Posterior cingulate gyrus (tissue), 11 donors: Measurements from ENCODE around the gene RLN2.
A peak's percentile ranks its signal among the peaks of the same experiment; 100 is the strongest.
"Not testable (repeated sequence)": the region's sequence is repeated elsewhere in the genome, so short reads cannot be mapped to it uniquely, and the experiment has no call there.

Experiments used
- DNase-seq, 10 donors: peaks; one replicate each; pipeline versions ENCODE4 v3.0.0 to v3.0.0-alpha.2; 2020 to 2021; ENCODE audit warnings: mixed read lengths in 3 of 10
- intact Hi-C: fragments of 100-400 bp; cut with DNase I; formaldehyde crosslinking; loops from one replicate; pipeline ENCODE4 v1.15.1; 2023

Gene RLN2

GRCh38 chr9:5303840-5304795 lies at the start of gene RLN2:
RLN2 (minus strand) TSS chr9:5304716; CDS start chr9:5304580, 136 bp downstream.
- intact Hi-C loops, DNase-seq: not testable (repeated sequence)

GRCh38 chr9:5354184-5354583 lies 49.7 kb upstream of the RLN2 start:
- intact Hi-C loops: no loop called here

GRCh38 chr9:5352637-5353248 lies 48.2 kb upstream of the RLN2 start:
- intact Hi-C loops: no loop called here
- no peak for DNase-seq

More at GRCh38 chr9:5354184-5354583, 49.7 kb upstream of the RLN2 start:
- no peak for DNase-seq

GRCh38 chr9:5338992-5339981 lies 34.8 kb upstream of the RLN2 start, which contains the start of gene RLN1:
RLN1 (minus strand) TSS chr9:5339876; CDS start chr9:5339746, 130 bp downstream.
- DNase-seq: peak in 3 of 10 donors; percentile 17 to 64 (median 59)
- intact Hi-C loops: not testable (repeated sequence)

- intact Hi-C loops: no loop called here
- DNase-seq: no peak
These were observed 32.2 kb upstream of the RLN2 start for GRCh38 chr9:5336688-5337087.

GRCh38 chr9:5331276-5331675 lies 26.8 kb upstream of the RLN2 start:
- intact Hi-C loops, DNase-seq: not testable (repeated sequence)

GRCh38 chr9:5326893-5327548 lies 22.5 kb upstream of the RLN2 start:
- intact Hi-C loops: no loop called here
- peak in 1 of 10 donors; percentile 42 for DNase-seq

GRCh38 chr9:5326187-5326586 lies 21.7 kb upstream of the RLN2 start:
- DNase-seq: no peak
- intact Hi-C loops: no loop called here

- DNase-seq, intact Hi-C loops: not testable (repeated sequence)
These were observed 17.1 kb upstream of the RLN2 start for GRCh38 chr9:5321601-5322000.

- DNase-seq: no peak
- intact Hi-C loops: no loop called here
These were observed 16.5 kb upstream of the RLN2 start for GRCh38 chr9:5321058-5321457.

- intact Hi-C loops, DNase-seq: not testable (repeated sequence)
These were observed 11.9 kb upstream of the RLN2 start for GRCh38 chr9:5316406-5316805.

GRCh38 chr9:5315187-5315923 lies 10.8 kb upstream of the RLN2 start:
- DNase-seq: no peak
- intact Hi-C loops: no loop called here

GRCh38 chr9:5310851-5311250 lies 6.3 kb upstream of the RLN2 start:
- no peak for DNase-seq
- intact Hi-C loops: no loop called here

GRCh38 chr9:5305741-5306140 lies 1.2 kb upstream of the RLN2 start:
- no peak for DNase-seq
- intact Hi-C loops: no loop called here

GRCh38 chr9:5301544-5301943 lies 3.0 kb downstream of the RLN2 start:
- intact Hi-C loops: no loop called here
- no peak for DNase-seq

GRCh38 chr9:5292141-5292540 lies 12.4 kb downstream of the RLN2 start:
- intact Hi-C loops: loop anchor here (10.0 kb wide), 1 partner anchor 123 kb away; no protein-coding TSS in a partner anchor

GRCh38 chr9:5288591-5288990 lies 15.9 kb downstream of the RLN2 start:
- intact Hi-C loops: no loop called here
- no peak for DNase-seq

More at GRCh38 chr9:5292141-5292540, 12.4 kb downstream of the RLN2 start:
- DNase-seq: no peak

- intact Hi-C loops: no loop called here
- DNase-seq: no peak
These were observed 18.3 kb downstream of the RLN2 start for GRCh38 chr9:5286262-5286661.

GRCh38 chr9:5278486-5278885 lies 26.0 kb downstream of the RLN2 start:
- intact Hi-C loops: no loop called here

More at GRCh38 chr9:5278486-5278885, 26.0 kb downstream of the RLN2 start:
- DNase-seq: no peak
